Measurements from ENCODE around the gene NRG2.
A peak's percentile ranks its signal among the peaks of the same experiment; 100 is the strongest.

NRG2 gene

GRCh38 chr5:139884144-139884543 is 159.0 kb downstream of the NRG2 start:
- DNase-seq (ENCODE audit: low spot score) (no peak), FAIRE-seq (no peak)

GRCh38 chr5:139882961-139883539 is 160.0 kb downstream of the NRG2 start:
- DNase-seq (ENCODE audit: low spot score), result no peak
- no peak for FAIRE-seq

GRCh38 chr5:139882316-139882715 is 160.8 kb downstream of the NRG2 start:
- no peak for FAIRE-seq

GRCh38 chr5:139881143-139881733 is 161.9 kb downstream of the NRG2 start:
- FAIRE-seq, result no peak
- no peak for DNase-seq (ENCODE audit: low spot score)

More at GRCh38 chr5:139882316-139882715, 160.8 kb downstream of the NRG2 start:
- DNase-seq (ENCODE audit: low spot score), result no peak

GRCh38 chr5:139880416-139881142 is 162.5 kb downstream of the NRG2 start:
- FAIRE-seq (no peak), DNase-seq (ENCODE audit: low spot score) (no peak)

- FAIRE-seq (no peak), DNase-seq (ENCODE audit: low spot score) (no peak)
Measured at GRCh38 chr5:139878093-139878492, 165.0 kb downstream of the NRG2 start.

- FAIRE-seq (no peak), DNase-seq (ENCODE audit: low spot score) (peak; percentile 69)
Measured at GRCh38 chr5:139877129-139877597, 165.9 kb downstream of the NRG2 start.

GRCh38 chr5:139875957-139876356 is 167.1 kb downstream of the NRG2 start:
- DNase-seq (ENCODE audit: low spot score), result no peak
- no peak for FAIRE-seq

- DNase-seq (ENCODE audit: low spot score), result no peak
- no peak for FAIRE-seq
Measured at GRCh38 chr5:139872851-139873794, 170.0 kb downstream of the NRG2 start.

- FAIRE-seq (no peak), DNase-seq (ENCODE audit: low spot score) (no peak)
Measured at GRCh38 chr5:139872052-139872766, 170.9 kb downstream of the NRG2 start.

- no peak for FAIRE-seq
Measured at GRCh38 chr5:139871614-139872013, 171.5 kb downstream of the NRG2 start.

GRCh38 chr5:139870677-139871076 is 172.4 kb downstream of the NRG2 start:
- FAIRE-seq (no peak), DNase-seq (ENCODE audit: low spot score) (no peak)

More at GRCh38 chr5:139871614-139872013, 171.5 kb downstream of the NRG2 start:
- DNase-seq (ENCODE audit: low spot score), result no peak

- FAIRE-seq (no peak), DNase-seq (ENCODE audit: low spot score) (no peak)
Measured at GRCh38 chr5:139869042-139869790, 173.9 kb downstream of the NRG2 start.

- FAIRE-seq, result no peak
- no peak for DNase-seq (ENCODE audit: low spot score)
Measured at GRCh38 chr5:139867581-139867980, 175.5 kb downstream of the NRG2 start.

GRCh38 chr5:139867109-139867508 is 176.0 kb downstream of the NRG2 start:
- no peak for DNase-seq (ENCODE audit: low spot score)
- FAIRE-seq, result no peak

GRCh38 chr5:139864716-139865483 is 178.2 kb downstream of the NRG2 start:
- FAIRE-seq, result no peak
- DNase-seq (ENCODE audit: low spot score), result no peak

- no peak for FAIRE-seq
- DNase-seq (ENCODE audit: low spot score), result peak; percentile 67
Measured at GRCh38 chr5:139863855-139864558, 179.1 kb downstream of the NRG2 start.

GRCh38 chr5:139863361-139863760 is 179.7 kb downstream of the NRG2 start:
- FAIRE-seq, result no peak
- DNase-seq (ENCODE audit: low spot score), result no peak

- DNase-seq (ENCODE audit: low spot score) (no peak), FAIRE-seq (no peak)
Measured at GRCh38 chr5:139862803-139863202, 180.3 kb downstream of the NRG2 start.

Data from urothelium cell line (cell line).